ENCODE data around the gene BCDIN3D.

DNA sequence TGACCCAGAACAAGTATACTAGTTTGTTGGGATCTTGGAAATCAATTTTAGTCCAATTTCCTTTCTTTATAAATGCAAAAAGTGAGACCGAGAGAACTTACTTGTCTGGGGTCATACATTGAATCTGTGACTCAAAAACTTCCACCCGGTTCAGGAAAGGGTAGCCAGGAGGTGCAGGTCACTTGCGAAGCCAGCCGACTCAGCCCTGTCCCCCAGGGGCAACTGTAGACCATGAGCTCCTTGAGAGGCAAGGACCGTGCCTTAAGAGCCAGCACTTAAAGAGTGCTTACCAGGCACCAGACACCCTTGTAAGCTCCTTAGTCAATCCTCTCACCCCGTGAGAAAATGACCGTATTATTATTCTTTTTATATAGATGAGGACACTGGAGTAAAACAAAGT is 505 bp upstream of the BCDIN3D start:
- TF ChIP-seq, protein P1, sequence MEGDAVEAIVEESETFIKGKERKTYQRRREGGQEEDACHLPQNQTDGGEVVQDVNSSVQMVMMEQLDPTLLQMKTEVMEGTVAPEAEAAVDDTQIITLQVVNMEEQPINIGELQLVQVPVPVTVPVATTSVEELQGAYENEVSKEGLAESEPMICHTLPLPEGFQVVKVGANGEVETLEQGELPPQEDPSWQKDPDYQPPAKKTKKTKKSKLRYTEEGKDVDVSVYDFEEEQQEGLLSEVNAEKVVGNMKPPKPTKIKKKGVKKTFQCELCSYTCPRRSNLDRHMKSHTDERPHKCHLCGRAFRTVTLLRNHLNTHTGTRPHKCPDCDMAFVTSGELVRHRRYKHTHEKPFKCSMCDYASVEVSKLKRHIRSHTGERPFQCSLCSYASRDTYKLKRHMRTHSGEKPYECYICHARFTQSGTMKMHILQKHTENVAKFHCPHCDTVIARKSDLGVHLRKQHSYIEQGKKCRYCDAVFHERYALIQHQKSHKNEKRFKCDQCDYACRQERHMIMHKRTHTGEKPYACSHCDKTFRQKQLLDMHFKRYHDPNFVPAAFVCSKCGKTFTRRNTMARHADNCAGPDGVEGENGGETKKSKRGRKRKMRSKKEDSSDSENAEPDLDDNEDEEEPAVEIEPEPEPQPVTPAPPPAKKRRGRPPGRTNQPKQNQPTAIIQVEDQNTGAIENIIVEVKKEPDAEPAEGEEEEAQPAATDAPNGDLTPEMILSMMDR (IDR thresholded peaks at IDR 0.05) = no peak
- TF ChIP-seq POLR2AphosphoS5 (IDR thresholded peaks at IDR 0.05; ENCODE audit: low read depth, low read length) (no peak), TCF7L2 (IDR thresholded peaks at IDR 0.05; ENCODE audit: low read depth, low read length) (no peak), SIN3A (IDR thresholded peaks at IDR 0.05; ENCODE audit: borderline replicate concordance, insufficient read depth, low read depth, low read length) (no peak)
- TF ChIP-seq, protein P2, sequence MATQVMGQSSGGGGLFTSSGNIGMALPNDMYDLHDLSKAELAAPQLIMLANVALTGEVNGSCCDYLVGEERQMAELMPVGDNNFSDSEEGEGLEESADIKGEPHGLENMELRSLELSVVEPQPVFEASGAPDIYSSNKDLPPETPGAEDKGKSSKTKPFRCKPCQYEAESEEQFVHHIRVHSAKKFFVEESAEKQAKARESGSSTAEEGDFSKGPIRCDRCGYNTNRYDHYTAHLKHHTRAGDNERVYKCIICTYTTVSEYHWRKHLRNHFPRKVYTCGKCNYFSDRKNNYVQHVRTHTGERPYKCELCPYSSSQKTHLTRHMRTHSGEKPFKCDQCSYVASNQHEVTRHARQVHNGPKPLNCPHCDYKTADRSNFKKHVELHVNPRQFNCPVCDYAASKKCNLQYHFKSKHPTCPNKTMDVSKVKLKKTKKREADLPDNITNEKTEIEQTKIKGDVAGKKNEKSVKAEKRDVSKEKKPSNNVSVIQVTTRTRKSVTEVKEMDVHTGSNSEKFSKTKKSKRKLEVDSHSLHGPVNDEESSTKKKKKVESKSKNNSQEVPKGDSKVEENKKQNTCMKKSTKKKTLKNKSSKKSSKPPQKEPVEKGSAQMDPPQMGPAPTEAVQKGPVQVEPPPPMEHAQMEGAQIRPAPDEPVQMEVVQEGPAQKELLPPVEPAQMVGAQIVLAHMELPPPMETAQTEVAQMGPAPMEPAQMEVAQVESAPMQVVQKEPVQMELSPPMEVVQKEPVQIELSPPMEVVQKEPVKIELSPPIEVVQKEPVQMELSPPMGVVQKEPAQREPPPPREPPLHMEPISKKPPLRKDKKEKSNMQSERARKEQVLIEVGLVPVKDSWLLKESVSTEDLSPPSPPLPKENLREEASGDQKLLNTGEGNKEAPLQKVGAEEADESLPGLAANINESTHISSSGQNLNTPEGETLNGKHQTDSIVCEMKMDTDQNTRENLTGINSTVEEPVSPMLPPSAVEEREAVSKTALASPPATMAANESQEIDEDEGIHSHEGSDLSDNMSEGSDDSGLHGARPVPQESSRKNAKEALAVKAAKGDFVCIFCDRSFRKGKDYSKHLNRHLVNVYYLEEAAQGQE (IDR thresholded peaks at IDR 0.05; ENCODE audit: insufficient read depth in 1 of 2, low read depth in 2 of 2, low read length in 1 of 2) = no peak

Data from Panc1 (cell line).